Stomach (tissue), 9 donors: ENCODE data around the gene CLEC1A. TPM values are rescaled to one million over a fixed set of nuclear protein-coding genes. Genes with fewer than 3 reads are reported as not detected.

Source experiments
- DNase-seq, 2 donors: peaks; one replicate each; pipeline versions ENCODE4 v3.0.0 to v3.0.0-alpha.2; 2013 to 2019
- H3K27ac ChIP-seq, 5 donors: fragments of 200-600 bp in 4 of 5; sonication (generic) in 4 of 5; one replicate each; pipeline ENCODE4 v1.5.1; 2013 to 2019; ENCODE audit warnings: mild to moderate bottlenecking in 1 of 5, moderate library complexity in 1 of 5
- H3K27me3 ChIP-seq, 3 donors: fragments of 200-600 bp; sonication (generic); one replicate each; pipeline ENCODE4 v1.5.1; 2017 to 2019; ENCODE audit warnings: mixed run types in 1 of 3
- H3K36me3 ChIP-seq, 4 donors: fragments of 200-600 bp; sonication (generic); 1 replicate in 3 of 4; 2 replicates in 1 of 4; pipeline ENCODE4 v1.5.1; 2016 to 2019
- H3K4me1 ChIP-seq, 4 donors: fragments of 200-600 bp; sonication (generic); one replicate each; pipeline ENCODE4 v1.5.1; 2016 to 2019
- H3K4me3 ChIP-seq, 4 donors: fragments of 200-600 bp; sonication (generic) in 3 of 4; one replicate each; pipeline ENCODE4 v1.5.1; 2016 to 2019; ENCODE audit warnings: mild to moderate bottlenecking in 1 of 4
- H3K9me3 ChIP-seq, 4 donors: fragments of 200-600 bp; sonication (generic); one replicate each; pipeline ENCODE4 v1.5.1; 2016 to 2019
- CTCF ChIP-seq, 7 experiments: fragments of 450-650 bp in 4 of 7; fragments of 200-600 bp in 3 of 7; sonication (generic) in 3 of 7; IDR thresholded peaks; one replicate each; pipeline ENCODE4 v1.5.1; 2016 to 2019; ENCODE audit warnings: antibody characterized with exemption in 7 of 7, control low read depth in 2 of 7, mild to moderate bottlenecking in 1 of 7
- EP300 ChIP-seq: sonication (generic); formaldehyde crosslinking; IDR thresholded peaks from one replicate; pipeline ENCODE4 v1.6.1; 2017; ENCODE audit warnings: antibody characterized with exemption
- POLR2A ChIP-seq, 4 donors: fragments of 450-650 bp; IDR thresholded peaks; one replicate each; pipeline ENCODE4 v1.6.1; 2016; ENCODE audit warnings: antibody characterized with exemption in 4 of 4, control low read depth in 2 of 4, mild to moderate bottlenecking in 1 of 4, moderate library complexity in 1 of 4
- POLR2AphosphoS5 ChIP-seq, 3 donors: sonication (generic); formaldehyde crosslinking; IDR thresholded peaks; one replicate each; pipeline ENCODE4 v1.6.1; 2016; ENCODE audit warnings: antibody characterized with exemption in 3 of 3
- WGBS, 5 donors: extraction: QIAGEN DNeasy Blood & Tissue Kit in 3 of 5; methylation state at CpG; one replicate each; pipeline versions ENCODE4 v1.1.5 to v1.1.7; 2013 to 2018; 5-methylcytosine and 5-hydroxymethylcytosine counted together
- intact Hi-C: fragments of 100-400 bp; cut with DNase I; formaldehyde crosslinking; loops from one replicate; pipeline ENCODE4 v1.15.1; 2023; ENCODE audit warnings: low total_unique reads
- polyA plus RNA-seq, 3 donors: library from polyadenylated mRNA; stranded (reverse); fragments of 200-250 nt; gene quantifications; one replicate each; pipeline ENCODE4 v1.2.3, GENCODE V29; 2013
- total RNA-seq, 5 donors: library from RNA; depleted of rRNA; stranded (reverse); fragments of >200 nt; gene quantifications; one replicate each; pipeline versions ENCODE4 v1.1.0 to v1.2.3, GENCODE V29; 2014 to 2016
- donor health status: healthy with polysubstance abuse.
- donor health status: Bipolar disorder and iron deficiency.
- donor health status: healthy.

The CLEC1A gene
- total and polyA plus RNA-seq, 8 donors, result 0.46 to 4.6 (median 0.96) TPM; not detected in 2

- intact Hi-C loops, result no loop called here
These were observed 25.5 kb downstream of the CLEC1A start for GRCh38 chr12:10073261-10073660.

GRCh38 chr12:10072131-10072530 is 26.7 kb downstream of the CLEC1A start:
- no peak overlapping the region for H3K27ac ChIP-seq
- WGBS, 5 donors, result 84 to 95% (median 89%) methylated on average over 2 of the region's 2 CpGs
- H3K27me3 ChIP-seq, result no peaks in the 10 kb centered on the region
- intact Hi-C loops, result no loop called here
- H3K36me3 ChIP-seq, result no peaks in the 10 kb centered on the region
- no peak for DNase-seq
- H3K4me3 ChIP-seq, result no peak overlapping the region
- H3K4me1 ChIP-seq, result peaks cover 0 to 4% (median 0%) of the 10 kb centered on the region in 4 donors
- TF ChIP-seq POLR2AphosphoS5 (IDR thresholded peaks at IDR 0.05) (no peak), EP300 (no peak), POLR2A (IDR thresholded peaks at IDR 0.05) (no peak), CTCF (IDR thresholded peaks at IDR 0.05) (no peak)
- no peaks in the 10 kb centered on the region for H3K9me3 ChIP-seq

More at GRCh38 chr12:10073261-10073660, 25.5 kb downstream of the CLEC1A start:
- no peak overlapping the region for H3K27ac ChIP-seq
- 86 to 94% (median 91%) methylated on average over 5 of the region's 5 CpGs for WGBS, 5 donors
- H3K4me3 ChIP-seq, result no peak overlapping the region
- peaks cover 0 to 4% (median 0%) of the 10 kb centered on the region in 4 donors for H3K4me1 ChIP-seq
- TF ChIP-seq POLR2A (IDR thresholded peaks at IDR 0.05) (no peak), EP300 (no peak), CTCF (IDR thresholded peaks at IDR 0.05) (no peak), POLR2AphosphoS5 (IDR thresholded peaks at IDR 0.05) (no peak)
- no peaks in the 10 kb centered on the region for H3K36me3 ChIP-seq
- no peaks in the 10 kb centered on the region for H3K27me3 ChIP-seq
- H3K9me3 ChIP-seq, result no peaks in the 10 kb centered on the region
- no peak for DNase-seq

GRCh38 chr12:10070380-10070779 is 28.4 kb downstream of the CLEC1A start:
- no peak for DNase-seq
- TF ChIP-seq EP300 (no peak), POLR2A (IDR thresholded peaks at IDR 0.05) (no peak), CTCF (IDR thresholded peaks at IDR 0.05) (no peak), POLR2AphosphoS5 (IDR thresholded peaks at IDR 0.05) (no peak)
- intact Hi-C loops, result no loop called here
- Histone ChIP-seq H3K27me3 (no peaks in the 10 kb centered on the region), H3K36me3 (no peaks in the 10 kb centered on the region), H3K4me3 (no peak overlapping the region), H3K4me1 (peaks cover 0 to 4% (median 0%) of the 10 kb centered on the region in 4 donors), H3K9me3 (no peaks in the 10 kb centered on the region), H3K27ac (no peak overlapping the region)
- 89 to 94% (median 91%) methylated on average over 4 of the region's 4 CpGs for WGBS, 5 donors

- Histone ChIP-seq H3K4me3 (no peak overlapping the region), H3K36me3 (no peaks in the 10 kb centered on the region), H3K9me3 (no peaks in the 10 kb centered on the region), H3K4me1 (peaks cover 0 to 4% (median 0%) of the 10 kb centered on the region in 4 donors), H3K27me3 (no peaks in the 10 kb centered on the region), H3K27ac (peak overlapping the region in 1 of 5 donors; percentile 70)
- no peak for DNase-seq
- TF ChIP-seq POLR2A (IDR thresholded peaks at IDR 0.05) (no peak), POLR2AphosphoS5 (IDR thresholded peaks at IDR 0.05) (no peak), CTCF (IDR thresholded peaks at IDR 0.05) (no peak), EP300 (no peak)
- WGBS, 5 donors, result 20 to 26% (median 25%) methylated on average over 3 of the region's 3 CpGs
- intact Hi-C loops, result no loop called here
These were observed 28.8 kb downstream of the CLEC1A start for GRCh38 chr12:10069976-10070375.
